IMR-90 (cell line): Measurements from ENCODE around the gene RAP2A. TPM values are rescaled to one million over a fixed set of nuclear protein-coding genes. Genes with fewer than 3 reads are reported as not detected.

Experiments
- ATAC-seq: fragments of 200-7000 bp; cut with Tn5 transposase; 2 replicates; pipeline ENCODE4 v1.9.1; 2020; ENCODE audit warnings: low read depth, mild to moderate bottlenecking, moderate library complexity
- BruUV-seq: library from RNA; stranded (reverse); fragments of 400-500 nt; replicated peaks from 2 replicates; lab custom pipeline; 2021; lab: Mats Ljungman, UMichigan
- CTCF ChIA-PET: fragments of 300-600 bp; formaldehyde crosslinking; extraction: SDS; loops from one replicate; lab custom pipeline; 2021; ENCODE audit warnings: antibody characterized with exemption; lab: Yijun Ruan, JAX
- POLR2A ChIA-PET: fragments of 300-600 bp; sonication (Branson Sonifier 250); formaldehyde crosslinking; loops from one replicate; lab custom pipeline; 2022; ENCODE audit warnings: antibody characterized with exemption; ENCODE audit not compliant: unreplicated experiment; lab: Charles Lee
- DNase-seq: peaks from one replicate; pipeline ENCODE4 v3.0.0; 2013
- H2AFZ ChIP-seq: replicated peaks from 2 replicates; pipeline ENCODE3; 2013; ENCODE audit warnings: low read length, mild to moderate bottlenecking; ENCODE audit not compliant: poor library complexity
- H2AK5ac ChIP-seq: 2 replicates; pipeline ENCODE4 v1.6.1; 2013; ENCODE audit warnings: low read depth, low read length, inconsistent platforms
- H2AK9ac ChIP-seq: replicated peaks from 2 replicates; pipeline ENCODE3; 2013; ENCODE audit warnings: mild to moderate bottlenecking, low read depth, low read length, moderate library complexity; ENCODE audit not compliant: poor library complexity
- H2BK120ac ChIP-seq: 2 replicates; pipeline ENCODE4 v1.6.1; 2013; ENCODE audit warnings: low read depth, low read length, inconsistent platforms
- H2BK15ac ChIP-seq: 3 replicates; pipeline ENCODE4 v1.6.1; 2013; ENCODE audit warnings: low read depth, low read length, inconsistent platforms
- H2BK20ac ChIP-seq: 2 replicates; pipeline ENCODE4 v1.6.1; 2013; ENCODE audit warnings: low read depth, mild to moderate bottlenecking, inconsistent platforms, low read length, moderate library complexity
- H2BK5ac ChIP-seq: 2 replicates; pipeline ENCODE4 v1.6.1; 2013; ENCODE audit warnings: mild to moderate bottlenecking, low read depth, low read length, inconsistent platforms; ENCODE audit not compliant: poor library complexity, severe bottlenecking
- H3K14ac ChIP-seq: replicated peaks from 2 replicates; pipeline ENCODE4 v1.6.1; 2013; ENCODE audit warnings: low read depth, low read length, inconsistent platforms
- H3K18ac ChIP-seq: 2 replicates; pipeline ENCODE4 v1.6.1; 2013; ENCODE audit warnings: low read depth, low read length, control low read depth
- H3K23ac ChIP-seq: 2 replicates; pipeline ENCODE4 v1.6.1; 2013; ENCODE audit warnings: low read depth, low read length, inconsistent platforms
- H3K27ac ChIP-seq: 2 replicates; pipeline ENCODE4 v1.5.1; 2013; ENCODE audit warnings: mild to moderate bottlenecking, control low read depth, low read length; ENCODE audit not compliant: insufficient read depth
- H3K27me3 ChIP-seq: 2 replicates; pipeline ENCODE4 v1.6.1; 2013; ENCODE audit warnings: low read length; ENCODE audit not compliant: control insufficient read depth, insufficient read depth
- H3K36me3 ChIP-seq: 2 replicates; pipeline ENCODE4 v1.6.1; 2013; ENCODE audit warnings: low read length, mixed read lengths; ENCODE audit not compliant: control insufficient read depth, insufficient read depth
- H3K4ac ChIP-seq: 2 replicates; pipeline ENCODE4 v1.6.1; 2013; ENCODE audit warnings: low read depth, low read length, inconsistent platforms
- H3K4me1 ChIP-seq: 2 replicates; pipeline ENCODE4 v1.6.1; 2013; ENCODE audit warnings: low read length, mixed read lengths; ENCODE audit not compliant: control insufficient read depth, insufficient read depth
- H3K4me2 ChIP-seq: 2 replicates; pipeline ENCODE4 v1.6.1; 2013; ENCODE audit warnings: low read depth, mild to moderate bottlenecking, control low read depth, low read length, moderate library complexity
- H3K4me3 ChIP-seq: 2 replicates; pipeline ENCODE4 v1.5.1; 2013; ENCODE audit warnings: low read depth, mild to moderate bottlenecking, control low read depth, low read length, moderate library complexity; ENCODE audit not compliant: insufficient read depth
- H3K56ac ChIP-seq: 2 replicates; pipeline ENCODE4 v1.6.1; 2013; ENCODE audit warnings: low read length, inconsistent platforms; ENCODE audit not compliant: insufficient read depth; ENCODE audit errors: extremely low read depth
- H3K79me1 ChIP-seq, 2 experiments: 2 replicates each; pipeline ENCODE4 v1.6.1; 2013; ENCODE audit warnings: low read length in 2 of 2, inconsistent platforms in 1 of 2, low read depth in 1 of 2
- H3K9ac ChIP-seq: 2 replicates; pipeline ENCODE4 v1.6.1; 2013; ENCODE audit warnings: low read depth, low read length, control low read depth
- H3K9me1 ChIP-seq: 2 replicates; pipeline ENCODE4 v1.6.1; 2013; ENCODE audit warnings: low read length, inconsistent platforms; ENCODE audit not compliant: insufficient read depth
- H3K9me3 ChIP-seq: 2 replicates; pipeline ENCODE4 v1.6.1; 2013; ENCODE audit warnings: low read length; ENCODE audit not compliant: control insufficient read depth, insufficient read depth
- H4K20me1 ChIP-seq: 2 replicates; pipeline ENCODE4 v1.6.1; 2013; ENCODE audit warnings: low read length, inconsistent platforms; ENCODE audit not compliant: insufficient read depth
- H4K5ac ChIP-seq: 2 replicates; pipeline ENCODE4 v1.6.1; 2013; ENCODE audit warnings: mild to moderate bottlenecking, low read depth, low read length, control low read depth
- H4K8ac ChIP-seq, 2 experiments: 2 replicates each; pipeline ENCODE4 v1.6.1; 2013; ENCODE audit warnings: low read depth in 2 of 2, low read length in 2 of 2, control low read depth in 1 of 2, inconsistent platforms in 1 of 2
- H4K91ac ChIP-seq: 2 replicates; pipeline ENCODE4 v1.6.1; 2013; ENCODE audit warnings: low read depth, low read length, inconsistent platforms; ENCODE audit not compliant: insufficient read depth
- BHLHE40 ChIP-seq: fragments of 150-350 bp; IDR thresholded peaks from 2 replicates; pipeline ENCODE4 v1.6.1; 2016; ENCODE audit warnings: mild to moderate bottlenecking, low read depth, low read length
- CEBPB ChIP-seq: IDR thresholded peaks from 2 replicates; pipeline ENCODE4 v1.6.1; 2012; ENCODE audit warnings: low read depth, low read length, improper control_type of control experiment
- CHD1 ChIP-seq: IDR thresholded peaks from 2 replicates; pipeline ENCODE4 v1.6.1; 2012; ENCODE audit warnings: low read depth, low read length, improper control_type of control experiment
- CTCF ChIP-seq: conservative IDR thresholded peaks from 2 replicates; pipeline ENCODE4 v1.5.1; 2012; ENCODE audit warnings: mild to moderate bottlenecking, low read depth, low read length, improper control_type of control experiment
- ELK1 ChIP-seq: fragments of 150-350 bp; IDR thresholded peaks from 2 replicates; pipeline ENCODE4 v1.6.1; 2016; ENCODE audit warnings: low read depth, mild to moderate bottlenecking, low read length, moderate library complexity, borderline replicate concordance
- MAFK ChIP-seq: IDR thresholded peaks from 2 replicates; pipeline ENCODE4 v1.6.1; 2012; ENCODE audit warnings: low read depth, low read length, improper control_type of control experiment
- MAZ ChIP-seq: IDR thresholded peaks from 2 replicates; pipeline ENCODE4 v1.6.1; 2012; ENCODE audit warnings: low read depth, mild to moderate bottlenecking, low read length, improper control_type of control experiment, moderate library complexity, borderline replicate concordance
- MXI1 ChIP-seq: IDR thresholded peaks from 2 replicates; pipeline ENCODE4 v1.6.1; 2012; ENCODE audit warnings: low read depth, mild to moderate bottlenecking, low read length, moderate library complexity, borderline replicate concordance
- POLR2A ChIP-seq: IDR thresholded peaks from 2 replicates; pipeline ENCODE4 v1.6.1; 2012; ENCODE audit warnings: mild to moderate bottlenecking, low read depth, low read length
- RAD21 ChIP-seq: IDR thresholded peaks from 2 replicates; pipeline ENCODE4 v1.6.1; 2012; ENCODE audit warnings: low read length, improper control_type of control experiment
- RCOR1 ChIP-seq: IDR thresholded peaks from 2 replicates; pipeline ENCODE4 v1.6.1; 2012; ENCODE audit warnings: mild to moderate bottlenecking, low read length, improper control_type of control experiment; ENCODE audit not compliant: insufficient replicate concordance
- RFX5 ChIP-seq: IDR thresholded peaks from 2 replicates; pipeline ENCODE4 v1.8.0; 2012; ENCODE audit warnings: low read depth, mild to moderate bottlenecking, low read length, moderate library complexity
- SMC3 ChIP-seq: fragments of 150-350 bp; IDR thresholded peaks from 2 replicates; pipeline ENCODE4 v1.6.1; 2016; ENCODE audit warnings: low read depth, mild to moderate bottlenecking, antibody characterized with exemption, low read length, moderate library complexity
- USF2 ChIP-seq: fragments of 150-350 bp; IDR thresholded peaks from 2 replicates; pipeline ENCODE4 v1.6.1; 2017; ENCODE audit warnings: mild to moderate bottlenecking, antibody characterized with exemption, low read length, low read depth
- WGBS, 2 experiments: methylation state at CpG; one replicate each; pipeline versions ENCODE4 v1.1.5 to v1.1.7; 2013; ENCODE audit warnings: missing lambda C conversion rate in 2 of 2; ENCODE audit not compliant: insufficient read length in 1 of 2; ENCODE audit errors: extremely low coverage in 2 of 2; 5-methylcytosine and 5-hydroxymethylcytosine counted together
- dilution Hi-C: fragments of 300-500 bp; cut with HindIII; formaldehyde crosslinking; loops from one replicate; pipeline ENCODE4 v1.14.3; 2018; ENCODE audit warnings: low sequenced_read_pairs; ENCODE audit not compliant: unreplicated experiment
- in situ Hi-C: fragments of 300-500 bp; cut with MboI; formaldehyde crosslinking; loops from 3 replicates; pipeline ENCODE4 v1.14.3; 2019; ENCODE audit warnings: low sequenced_read_pairs, inconsistent platforms, mixed read lengths
- intact Hi-C: fragments of 100-400 bp; cut with micrococcal nuclease; formaldehyde crosslinking; loops from 2 replicates; pipeline ENCODE4 v1.10.0; 2022
- polyA plus RNA-seq, 3 experiments: library from polyadenylated mRNA; depleted of rRNA; stranded (reverse); fragments of >200 nt; gene quantifications; 2 replicates each; pipeline ENCODE4 v1.2.3, GENCODE V29; 2012; ENCODE audit warnings: low replicate concordance in 1 of 3
- total RNA-seq: library from RNA; depleted of rRNA; stranded (reverse); fragments of >200 nt; gene quantifications from 2 replicates; pipeline ENCODE4 v1.2.3, GENCODE V29; 2012

RAP2A gene
- total and polyA plus RNA-seq, 2 of the 4 experiments (the other 2 are of a cell fraction): 6.4 to 21.0 TPM

- Histone ChIP-seq H4K8ac (peak overlapping the region; percentile 39 to 98), H3K36me3 (no peaks in the 10 kb centered on the region), H3K14ac (peak overlapping the region; percentile 98), H4K5ac (peak overlapping the region; percentile 90), H2BK20ac (peak overlapping the region; percentile 81), H3K23ac (peak overlapping the region; percentile 98), H3K56ac (peak overlapping the region; percentile 84), H2BK5ac (peak overlapping the region; percentile 89), H3K27me3 (no peaks in the 10 kb centered on the region), H2BK120ac (peak overlapping the region; percentile 86), H4K20me1 (peaks cover 10% of the 10 kb centered on the region), H2AK9ac (peak overlapping the region; percentile 95), H3K9me1 (peaks cover 2% of the 10 kb centered on the region), H3K4me2 (peak overlapping the region; percentile 80), H3K9me3 (no peaks in the 10 kb centered on the region), H4K91ac (peak overlapping the region; percentile 81), H3K4me1 (peaks cover 4% of the 10 kb centered on the region), H3K4ac (peak overlapping the region; percentile 97), H2AK5ac (peak overlapping the region; percentile 77; the same call in 1 of the 2 replicates), H3K79me1 (peaks cover 7 to 37% of the 10 kb centered on the region in 2 experiments), H3K27ac (peak overlapping the region; percentile 81), H2BK15ac (peak overlapping the region; percentile 33; the same call in 2 of the 3 replicates), H3K18ac (peak overlapping the region; percentile 91), H3K9ac (peak overlapping the region; percentile 81), H2AFZ (peak overlapping the region; percentile 97), H3K4me3 (peak overlapping the region; percentile 77)
- dilution Hi-C loops: no loop called here
- in situ Hi-C loops: no loop called here
- CTCF ChIA-PET: interaction anchor here (1.0 kb wide), 1 partner anchor 17 kb away, joined by 5 read pairs; no protein-coding TSS in a partner anchor
- BruUV-seq: no TSS peak
- POLR2A ChIA-PET: interaction anchor here (0.5 to 1.3 kb wide), 3 partner anchors 34 to 115 kb away, joined by 3 to 5 read pairs (median 3); no protein-coding TSS in a partner anchor
- DNase-seq (no peak), ATAC-seq (no peak)
- WGBS, 2 experiments: 45% methylated on average over 6 of the region's 19 CpGs; no CpG with 5 or more reads in 1 of the 2 experiments
- intact Hi-C loops: loop anchor here (2.0 to 10.0 kb wide), 4 partner anchors 65 to 210 kb away; partner anchors contain the start of gene MBNL2
- TF ChIP-seq USF2 (no peak), MAFK (no peak), CTCF (no peak), POLR2A (no peak), MAZ (no peak), RCOR1 (no peak), CEBPB (no peak), RAD21 (no peak), BHLHE40 (no peak), RFX5 (no peak), SMC3 (no peak), ELK1 (no peak), MXI1 (no peak), CHD1 (no peak)
These were observed 1.6 kb upstream of the RAP2A start for GRCh38 chr13:97432232-97432916.
